GM12892 (cell line): ENCODE results near the gene MYOCD.

ENCODE experiments used
- POLR2A ChIP-seq: IDR thresholded peaks from 2 replicates; pipeline ENCODE4 v1.6.1; 2011; ENCODE audit warnings: low read depth, low read length, control low read depth
- TAF1 ChIP-seq: IDR thresholded peaks from 2 replicates; pipeline ENCODE4 v1.6.1; 2011; ENCODE audit warnings: low read depth, mild to moderate bottlenecking, control low read depth, low read length, borderline replicate concordance

DNA sequence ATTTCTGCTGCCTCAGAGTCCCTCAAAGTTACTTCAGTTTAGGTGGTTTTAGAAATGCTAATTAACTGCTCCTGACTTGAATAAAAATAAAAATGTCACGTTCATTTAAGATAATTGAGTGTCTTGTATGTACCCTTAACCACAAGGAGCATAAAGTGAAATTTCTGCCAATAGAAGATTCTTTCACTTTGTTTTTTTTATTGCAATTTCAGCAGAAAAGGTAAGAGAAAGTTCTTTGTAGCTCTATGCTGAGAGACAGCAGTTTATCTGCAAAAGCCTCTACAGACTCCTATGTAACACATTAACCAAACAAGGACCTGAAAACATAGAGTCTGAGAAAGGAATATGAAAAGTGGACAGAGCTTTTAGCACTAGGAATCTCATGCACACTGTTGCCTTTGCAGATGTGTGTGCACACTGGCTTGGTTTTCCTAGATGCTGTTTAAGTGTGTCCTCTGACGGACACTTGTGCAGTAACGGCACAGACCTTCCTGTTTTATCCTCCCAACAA is 135.2 kb downstream of the MYOCD start:
- TF ChIP-seq POLR2A (no peak), TAF1 (no peak)
